Measurements from ENCODE around the gene TWF2.

GRCh38 chr3:52197499-52197841 is 41.5 kb downstream of the TWF2 start:
- TF ChIP-seq POLR2AphosphoS5 (IDR thresholded peaks at IDR 0.05; ENCODE audit: borderline replicate concordance, low read depth, low read length) (no peak), EZH2 (IDR thresholded peaks at IDR 0.05) (no peak)

Measured in SK-N-MC (cell line).